Kidney (tissue), 14 donors: Measurements from ENCODE around the gene SUPT16H. TPM values are rescaled to one million over a fixed set of nuclear protein-coding genes. Genes with fewer than 3 reads are reported as not detected.

ENCODE experiments used
- DNase-seq, 5 donors: peaks; one replicate each; pipeline ENCODE4 v3.0.0-alpha.2; 2013 to 2020
- FAIRE-seq: peaks from 2 replicates; lab custom pipeline; 2012; peaks lifted over from hg19 to GRCh38; lab: Jason Lieb, UNC
- H3K27ac ChIP-seq, 2 donors: one replicate each; pipeline ENCODE4 v1.7.0; 2013; ENCODE audit warnings: low read depth in 2 of 2, low read length in 2 of 2, inconsistent platforms in 1 of 2
- H3K27me3 ChIP-seq: one replicate; pipeline ENCODE4 v1.7.1; 2013; ENCODE audit warnings: low read length, inconsistent platforms; ENCODE audit not compliant: control insufficient read depth, insufficient read depth
- H3K36me3 ChIP-seq, 3 donors: one replicate each; pipeline versions ENCODE4 v1.7.0 to v1.7.1; 2013; ENCODE audit warnings: low read length in 3 of 3, control low read depth in 1 of 3, inconsistent platforms in 1 of 3; ENCODE audit not compliant: insufficient read depth in 3 of 3, control insufficient read depth in 2 of 3
- H3K4me1 ChIP-seq, 3 donors: one replicate each; pipeline versions ENCODE4 v1.7.0 to v1.7.1; 2013; ENCODE audit warnings: low read length in 3 of 3, inconsistent platforms in 1 of 3, low read depth in 1 of 3; ENCODE audit not compliant: control insufficient read depth in 2 of 3, insufficient read depth in 2 of 3
- H3K4me3 ChIP-seq, 3 donors: one replicate each; pipeline versions ENCODE4 v1.7.0 to v1.8.1; 2013; ENCODE audit warnings: low read length in 3 of 3, control low read depth in 1 of 3, inconsistent platforms in 1 of 3
- H3K9ac ChIP-seq, 3 donors: one replicate each; pipeline versions ENCODE4 v1.7.0 to v1.7.1; 2013; ENCODE audit warnings: low read length in 3 of 3, control low read depth in 1 of 3, inconsistent platforms in 1 of 3
- H3K9me3 ChIP-seq, 3 donors: one replicate each; pipeline versions ENCODE4 v1.7.0 to v1.7.1; 2013; ENCODE audit warnings: low read length in 3 of 3, control low read depth in 1 of 3, inconsistent platforms in 1 of 3; ENCODE audit not compliant: control insufficient read depth in 2 of 3, insufficient read depth in 1 of 3
- intact Hi-C: fragments of 100-400 bp; cut with DNase I; formaldehyde crosslinking; loops from one replicate; pipeline ENCODE4 v1.11.1; 2022
- polyA plus RNA-seq: library from polyadenylated mRNA; stranded (reverse); fragments of 350-450 nt; fragmentation: Illumina TruSeq; extraction: RNeasy Lipid Tissue Mini Kit (QIAGEN cat#74804); gene quantifications from one replicate; pipeline ENCODE4 v1.2.3, GENCODE V29; 2014; ENCODE audit warnings: low read depth, low replicate concordance; ENCODE audit not compliant: insufficient read depth
- total RNA-seq: library from RNA; stranded (reverse); fragmentation: NEBNext Ultra II Directional; extraction: Animal tissue kit (Norgen Biotek cat#: 25700); gene quantifications from one replicate; pipeline ENCODE4 v1.2.1, GENCODE V29; 2021
- TF ChIP-seq, protein P1 (sequence below): IDR thresholded peaks from 3 replicates; pipeline ENCODE4 v1.5.1; 2012; ENCODE audit warnings: mild to moderate bottlenecking, moderate library complexity, borderline replicate concordance; ENCODE audit not compliant: insufficient read depth; ENCODE audit errors: extremely low read depth
- donor health status: control.
- donor health status: control.
- donor health status: control.
- donor health status: control.
- donor health status: control.
- donor health status: DM: yes; HTN: yes; CAD: no.
- donor health status: Normal renal cell carcinoma (clear cell type).

The SUPT16H gene
- total and polyA plus RNA-seq, 2 donors from 2014 or later: 38.1 to 58.8 TPM

DNA sequence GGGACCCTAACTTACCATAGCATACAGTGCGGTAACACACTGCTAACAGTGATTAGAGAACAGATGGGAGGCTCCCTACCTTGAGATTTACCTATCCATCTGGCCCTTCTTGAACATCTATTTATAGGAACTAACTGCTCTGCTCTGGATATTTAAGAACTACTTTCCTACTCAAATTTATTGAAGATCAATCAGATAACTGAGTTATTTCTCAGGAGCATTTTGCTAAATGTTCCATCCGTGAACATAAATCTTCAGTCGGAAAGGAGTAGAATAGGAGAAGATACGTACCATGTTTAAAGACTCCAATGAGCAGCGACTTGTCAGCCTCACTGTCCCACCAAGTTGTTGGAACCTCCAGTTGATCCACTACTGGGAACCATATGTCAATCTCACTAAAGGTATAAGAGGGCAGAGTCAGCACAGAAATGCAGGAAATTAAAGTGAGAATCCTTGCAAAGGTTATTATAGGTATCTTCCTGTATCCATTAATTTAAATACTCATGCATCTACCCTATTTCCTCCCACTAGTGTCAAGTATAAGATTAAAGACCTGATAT, 15.6 kb upstream of the SUPT16H start:
- DNase-seq (no peak), FAIRE-seq (no peak)
- H3K27ac ChIP-seq: no peak overlapping the region
- H3K36me3 ChIP-seq: peaks cover 37 to 76% (median 65%) of the 10 kb centered on the region in 3 donors
- no peaks in the 10 kb centered on the region for H3K27me3 ChIP-seq
- H3K4me3 ChIP-seq: no peak overlapping the region
- intact Hi-C loops: no loop called here
- H3K9me3 ChIP-seq: no peaks in the 10 kb centered on the region
- H3K9ac ChIP-seq: no peak overlapping the region
- H3K4me1 ChIP-seq: no peaks in the 10 kb centered on the region
- TF ChIP-seq, protein P1, sequence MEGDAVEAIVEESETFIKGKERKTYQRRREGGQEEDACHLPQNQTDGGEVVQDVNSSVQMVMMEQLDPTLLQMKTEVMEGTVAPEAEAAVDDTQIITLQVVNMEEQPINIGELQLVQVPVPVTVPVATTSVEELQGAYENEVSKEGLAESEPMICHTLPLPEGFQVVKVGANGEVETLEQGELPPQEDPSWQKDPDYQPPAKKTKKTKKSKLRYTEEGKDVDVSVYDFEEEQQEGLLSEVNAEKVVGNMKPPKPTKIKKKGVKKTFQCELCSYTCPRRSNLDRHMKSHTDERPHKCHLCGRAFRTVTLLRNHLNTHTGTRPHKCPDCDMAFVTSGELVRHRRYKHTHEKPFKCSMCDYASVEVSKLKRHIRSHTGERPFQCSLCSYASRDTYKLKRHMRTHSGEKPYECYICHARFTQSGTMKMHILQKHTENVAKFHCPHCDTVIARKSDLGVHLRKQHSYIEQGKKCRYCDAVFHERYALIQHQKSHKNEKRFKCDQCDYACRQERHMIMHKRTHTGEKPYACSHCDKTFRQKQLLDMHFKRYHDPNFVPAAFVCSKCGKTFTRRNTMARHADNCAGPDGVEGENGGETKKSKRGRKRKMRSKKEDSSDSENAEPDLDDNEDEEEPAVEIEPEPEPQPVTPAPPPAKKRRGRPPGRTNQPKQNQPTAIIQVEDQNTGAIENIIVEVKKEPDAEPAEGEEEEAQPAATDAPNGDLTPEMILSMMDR: no peak

DNA sequence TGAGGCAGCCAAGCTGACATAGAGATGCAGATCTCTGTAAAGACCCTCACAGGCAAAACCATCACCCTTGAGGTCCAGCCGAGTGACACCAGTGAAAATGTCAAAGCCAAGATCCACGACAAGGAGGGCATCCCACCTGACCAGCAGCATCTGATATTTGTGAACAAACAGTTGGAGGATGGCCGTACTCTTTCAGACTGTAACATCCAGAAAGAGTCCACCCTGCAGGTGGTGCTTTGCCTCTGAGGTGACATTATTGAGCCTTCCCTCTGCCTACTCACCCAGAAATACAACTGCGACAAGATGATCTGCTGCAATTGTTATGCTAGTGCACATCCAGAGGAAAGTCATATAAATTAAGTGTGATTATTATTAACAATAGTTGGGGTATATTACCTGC, 15.1 kb upstream of the SUPT16H start:
- Histone ChIP-seq H3K9ac (no peak overlapping the region), H3K27ac (no peak overlapping the region), H3K4me1 (no peaks in the 10 kb centered on the region), H3K4me3 (no peak overlapping the region), H3K9me3 (no peaks in the 10 kb centered on the region), H3K27me3 (no peaks in the 10 kb centered on the region), H3K36me3 (peaks cover 36 to 81% (median 68%) of the 10 kb centered on the region in 3 donors)
- DNase-seq (no peak), FAIRE-seq (no peak)
- intact Hi-C loops: no loop called here
- TF ChIP-seq, protein P1: no peak

DNA sequence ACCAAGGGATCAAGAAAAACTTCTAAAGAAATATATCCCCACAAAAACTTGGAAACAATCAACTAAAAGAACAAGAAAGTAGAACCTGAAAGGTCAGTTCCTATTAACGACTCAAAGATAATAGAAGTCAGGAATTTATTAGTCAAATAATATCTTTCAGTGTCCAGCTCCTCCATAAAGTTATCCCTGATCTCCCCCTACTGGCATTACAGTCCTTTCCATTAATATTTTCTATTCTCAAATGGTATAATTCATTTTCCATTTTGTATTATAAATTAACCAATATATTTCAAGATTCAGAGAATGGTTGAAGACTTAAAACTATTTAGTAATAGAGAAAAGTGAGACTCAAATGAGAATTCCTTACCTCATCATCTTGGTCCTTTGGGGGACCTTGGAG, 11.6 kb upstream of the SUPT16H start:
- no peak for FAIRE-seq
- Histone ChIP-seq H3K36me3 (peaks cover 36 to 79% (median 56%) of the 10 kb centered on the region in 3 donors), H3K4me3 (no peak overlapping the region), H3K4me1 (no peaks in the 10 kb centered on the region), H3K27me3 (no peaks in the 10 kb centered on the region), H3K9me3 (no peaks in the 10 kb centered on the region), H3K27ac (no peak overlapping the region), H3K9ac (no peak overlapping the region)
- TF ChIP-seq, protein P1: no peak
- no peak for DNase-seq
- intact Hi-C loops: no loop called here
